Adrenal gland (tissue), 5 donors: ENCODE measurements around the gene GRIN3A.

Source experiments
- POLR2A ChIP-seq, 2 donors: fragments of 450-650 bp; IDR thresholded peaks; one replicate each; pipeline ENCODE4 v1.6.1; 2017; ENCODE audit warnings: antibody characterized with exemption in 2 of 2, mild to moderate bottlenecking in 2 of 2, moderate library complexity in 1 of 2
- TF ChIP-seq, protein P1 (sequence below), 6 experiments: fragments of 450-650 bp in 4 of 6; fragments of 200-600 bp in 2 of 6; sonication (generic) in 1 of 6; IDR thresholded peaks; 1 replicate in 5 of 6; 2 replicates in 1 of 6; pipeline versions ENCODE4 v1.5.1 to v1.8.0; 2016 to 2021; ENCODE audit warnings: antibody characterized with exemption in 6 of 6, mild to moderate bottlenecking in 2 of 6, moderate library complexity in 1 of 6
- donor health status: DM: no; HTN: no; CAD: no.

DNA sequence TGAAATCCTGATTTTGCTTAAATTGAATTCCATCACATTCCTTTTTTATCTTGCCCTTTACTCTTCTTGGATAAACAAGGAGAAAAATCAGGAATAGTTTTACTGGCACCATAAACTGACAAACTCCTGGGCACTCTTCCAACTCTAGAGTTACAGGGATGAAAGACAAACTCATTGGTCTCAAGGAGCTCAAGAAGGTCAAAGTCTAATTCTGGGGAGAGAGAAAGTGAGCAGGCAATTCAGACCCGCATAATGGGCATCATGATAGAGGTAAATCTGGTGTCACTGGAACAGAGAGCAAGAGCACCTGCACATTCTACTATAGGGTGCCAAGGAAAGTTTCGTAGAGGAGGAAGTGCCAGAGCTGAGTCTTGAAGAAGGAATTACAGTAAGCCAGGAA lies 64.8 kb downstream of the GRIN3A start:
- TF ChIP-seq, protein P1, sequence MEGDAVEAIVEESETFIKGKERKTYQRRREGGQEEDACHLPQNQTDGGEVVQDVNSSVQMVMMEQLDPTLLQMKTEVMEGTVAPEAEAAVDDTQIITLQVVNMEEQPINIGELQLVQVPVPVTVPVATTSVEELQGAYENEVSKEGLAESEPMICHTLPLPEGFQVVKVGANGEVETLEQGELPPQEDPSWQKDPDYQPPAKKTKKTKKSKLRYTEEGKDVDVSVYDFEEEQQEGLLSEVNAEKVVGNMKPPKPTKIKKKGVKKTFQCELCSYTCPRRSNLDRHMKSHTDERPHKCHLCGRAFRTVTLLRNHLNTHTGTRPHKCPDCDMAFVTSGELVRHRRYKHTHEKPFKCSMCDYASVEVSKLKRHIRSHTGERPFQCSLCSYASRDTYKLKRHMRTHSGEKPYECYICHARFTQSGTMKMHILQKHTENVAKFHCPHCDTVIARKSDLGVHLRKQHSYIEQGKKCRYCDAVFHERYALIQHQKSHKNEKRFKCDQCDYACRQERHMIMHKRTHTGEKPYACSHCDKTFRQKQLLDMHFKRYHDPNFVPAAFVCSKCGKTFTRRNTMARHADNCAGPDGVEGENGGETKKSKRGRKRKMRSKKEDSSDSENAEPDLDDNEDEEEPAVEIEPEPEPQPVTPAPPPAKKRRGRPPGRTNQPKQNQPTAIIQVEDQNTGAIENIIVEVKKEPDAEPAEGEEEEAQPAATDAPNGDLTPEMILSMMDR (IDR thresholded peaks at IDR 0.05) = no peak
- no peak for TF ChIP-seq POLR2A (IDR thresholded peaks at IDR 0.05)
